ENCODE measurements around the gene ABCC9. TPM values are rescaled to one million over a fixed set of nuclear protein-coding genes. Genes with fewer than 3 reads are reported as not detected.

The ABCC9 gene
- total and polyA plus RNA-seq, 2 experiments from 2014 or later = 12.7 to 44.3 TPM

DNA sequence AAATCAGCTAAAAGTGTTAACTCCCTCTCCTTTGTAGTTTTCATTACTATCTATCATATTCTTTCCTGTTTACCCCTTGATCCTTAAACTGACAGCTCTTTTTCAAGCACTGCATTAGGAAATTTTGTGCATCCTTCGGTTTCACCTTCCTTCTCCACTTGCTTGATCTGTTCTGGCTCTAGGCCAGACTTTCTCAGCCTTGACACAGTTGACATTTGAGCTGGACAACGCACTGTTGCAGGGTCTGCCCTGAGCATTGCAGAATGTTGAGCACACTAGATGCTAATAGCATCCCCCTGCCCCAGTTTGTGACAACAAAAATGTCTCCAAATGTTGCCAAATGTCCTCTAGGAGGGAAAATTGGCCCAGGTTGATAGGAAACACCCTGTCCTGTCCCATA, 91.3 kb downstream of the ABCC9 start:
- H3K27me3 ChIP-seq (replicated peaks; ENCODE audit: insufficient read depth) = no peaks in the 10 kb centered on the region
- no peak for TF ChIP-seq EZH2phosphoT487 (IDR thresholded peaks at IDR 0.05; ENCODE audit: insufficient read depth, low read depth)
- TF ChIP-seq EZH2 (IDR thresholded peaks at IDR 0.05; ENCODE audit: insufficient read depth, poor library complexity, severe bottlenecking) = no peak
- no peak overlapping the region for H3K27ac ChIP-seq
- DNase-seq = no peak
- H3K79me2 ChIP-seq (ENCODE audit: insufficient read depth) = no peaks in the 10 kb centered on the region
- in situ Hi-C loops (cut with MboI) = no loop called here
- no peak overlapping the region for H3K4me2 ChIP-seq (ENCODE audit: unreplicated experiment)
- H3K9me3 ChIP-seq (ENCODE audit: low read depth) = no peaks in the 10 kb centered on the region
- WGBS, 2 experiments (ENCODE audit: low coverage in 1 of 2, low lambda C conversion rate in 2 of 2, missing lambda C conversion rate in 2 of 2) = 85 to 93% methylated on average over 2 of the region's 2 CpGs
- H3F3A ChIP-seq (ENCODE audit: insufficient read depth) = no peaks in the 10 kb centered on the region
- no peak overlapping the region for H2AFZ ChIP-seq
- no peaks in the 10 kb centered on the region for H3K36me3 ChIP-seq (ENCODE audit: low read depth)
- H4K20me1 ChIP-seq (ENCODE audit: insufficient read depth) = no peaks in the 10 kb centered on the region
- no peaks in the 10 kb centered on the region for H3K9me2 ChIP-seq (ENCODE audit: insufficient read depth)
- peaks cover 25% of the 10 kb centered on the region for H3K4me1 ChIP-seq (ENCODE audit: insufficient read depth)
- H3K4me3 ChIP-seq = no peak overlapping the region
- H3K9ac ChIP-seq = no peak overlapping the region

- Histone ChIP-seq H3K4me1 (ENCODE audit: insufficient read depth) (peaks cover 25% of the 10 kb centered on the region), H3K27me3 (replicated peaks; ENCODE audit: insufficient read depth) (no peaks in the 10 kb centered on the region), H3K27ac (no peak overlapping the region), H3K79me2 (ENCODE audit: insufficient read depth) (no peaks in the 10 kb centered on the region), H3K9me3 (ENCODE audit: low read depth) (no peaks in the 10 kb centered on the region), H3F3A (ENCODE audit: insufficient read depth) (no peaks in the 10 kb centered on the region), H4K20me1 (ENCODE audit: insufficient read depth) (no peaks in the 10 kb centered on the region), H3K9me2 (ENCODE audit: insufficient read depth) (no peaks in the 10 kb centered on the region), H3K4me3 (no peak overlapping the region), H3K9ac (no peak overlapping the region), H3K4me2 (ENCODE audit: unreplicated experiment) (no peak overlapping the region), H2AFZ (no peak overlapping the region), H3K36me3 (ENCODE audit: low read depth) (peaks cover 6% of the 10 kb centered on the region)
- 97% methylated on average over 5 of the region's 5 CpGs for WGBS, 2 experiments (ENCODE audit: low coverage in 1 of 2, low lambda C conversion rate in 2 of 2, missing lambda C conversion rate in 2 of 2)
- no peak for DNase-seq
- in situ Hi-C loops (cut with MboI) = no loop called here
- TF ChIP-seq EZH2phosphoT487 (IDR thresholded peaks at IDR 0.05; ENCODE audit: insufficient read depth, low read depth) = no peak
- no peak for TF ChIP-seq EZH2 (IDR thresholded peaks at IDR 0.05; ENCODE audit: insufficient read depth, poor library complexity, severe bottlenecking)
Observed at GRCh38 chr12:21848192-21848591, 93.0 kb downstream of the ABCC9 start.

GRCh38 chr12:21843795-21844194, 97.4 kb downstream of the ABCC9 start:
- H3F3A ChIP-seq (ENCODE audit: insufficient read depth) = no peaks in the 10 kb centered on the region
- in situ Hi-C loops (cut with MboI) = no loop called here
- no peaks in the 10 kb centered on the region for H3K4me1 ChIP-seq (ENCODE audit: insufficient read depth)
- H3K9me3 ChIP-seq (ENCODE audit: low read depth) = no peaks in the 10 kb centered on the region
- no peak overlapping the region for H3K4me2 ChIP-seq (ENCODE audit: unreplicated experiment)
- TF ChIP-seq EZH2 (IDR thresholded peaks at IDR 0.05; ENCODE audit: insufficient read depth, poor library complexity, severe bottlenecking) (no peak), EZH2phosphoT487 (IDR thresholded peaks at IDR 0.05; ENCODE audit: insufficient read depth, low read depth) (no peak)
- no peaks in the 10 kb centered on the region for H4K20me1 ChIP-seq (ENCODE audit: insufficient read depth)
- H3K9me2 ChIP-seq (ENCODE audit: insufficient read depth) = no peaks in the 10 kb centered on the region
- WGBS, 2 experiments (ENCODE audit: low coverage in 1 of 2, low lambda C conversion rate in 2 of 2, missing lambda C conversion rate in 2 of 2) = 96 to 97% methylated on average over 2 of the region's 2 CpGs
- no peak for DNase-seq
- no peaks in the 10 kb centered on the region for H3K27me3 ChIP-seq (replicated peaks; ENCODE audit: insufficient read depth)
- no peaks in the 10 kb centered on the region for H3K79me2 ChIP-seq (ENCODE audit: insufficient read depth)
- no peak overlapping the region for H3K9ac ChIP-seq
- H3K4me3 ChIP-seq = no peak overlapping the region
- peaks cover 10% of the 10 kb centered on the region for H3K36me3 ChIP-seq (ENCODE audit: low read depth)
- H2AFZ ChIP-seq = no peak overlapping the region
- no peak overlapping the region for H3K27ac ChIP-seq

DNA sequence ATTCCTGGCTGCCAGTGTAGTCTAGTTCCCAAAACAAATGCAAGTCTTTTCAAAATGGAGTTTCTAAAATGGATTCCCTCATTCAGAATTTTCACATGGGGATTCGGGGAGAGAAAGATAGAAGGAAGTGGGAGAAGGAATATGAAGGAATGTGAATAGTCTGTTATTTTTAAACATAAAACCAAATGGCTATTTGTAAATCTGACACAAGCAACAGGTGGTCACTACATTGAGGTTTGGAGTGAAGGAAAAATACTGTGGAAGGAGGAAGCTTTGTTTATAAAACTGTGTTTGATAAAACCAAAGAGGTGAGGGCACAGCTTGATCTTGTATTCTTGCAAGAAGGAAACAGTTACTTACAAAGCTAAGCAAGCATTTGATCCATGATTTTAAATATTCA, 101.5 kb downstream of the ABCC9 start:
- 88 to 94% methylated on average over 1 of the region's 1 CpG for WGBS, 2 experiments (ENCODE audit: low coverage in 1 of 2, low lambda C conversion rate in 2 of 2, missing lambda C conversion rate in 2 of 2)
- Histone ChIP-seq H3K9me3 (ENCODE audit: low read depth) (no peaks in the 10 kb centered on the region), H2AFZ (no peak overlapping the region), H3K27me3 (replicated peaks; ENCODE audit: insufficient read depth) (no peaks in the 10 kb centered on the region), H3K9me2 (ENCODE audit: insufficient read depth) (no peaks in the 10 kb centered on the region), H3K4me2 (ENCODE audit: unreplicated experiment) (no peak overlapping the region), H3K9ac (no peak overlapping the region), H3K79me2 (ENCODE audit: insufficient read depth) (no peaks in the 10 kb centered on the region), H3K4me3 (no peak overlapping the region), H4K20me1 (ENCODE audit: insufficient read depth) (no peaks in the 10 kb centered on the region), H3K4me1 (ENCODE audit: insufficient read depth) (no peaks in the 10 kb centered on the region), H3K27ac (no peak overlapping the region), H3F3A (ENCODE audit: insufficient read depth) (no peaks in the 10 kb centered on the region), H3K36me3 (ENCODE audit: low read depth) (peaks cover 18% of the 10 kb centered on the region)
- no peak for DNase-seq
- in situ Hi-C loops (cut with MboI) = no loop called here
- TF ChIP-seq EZH2phosphoT487 (IDR thresholded peaks at IDR 0.05; ENCODE audit: insufficient read depth, low read depth) (no peak), EZH2 (IDR thresholded peaks at IDR 0.05; ENCODE audit: insufficient read depth, poor library complexity, severe bottlenecking) (no peak)

GRCh38 chr12:21837847-21838246, 103.4 kb downstream of the ABCC9 start:
- H3K27me3 ChIP-seq (replicated peaks; ENCODE audit: insufficient read depth) = no peaks in the 10 kb centered on the region
- in situ Hi-C loops (cut with MboI) = no loop called here

More at GRCh38 chr12:21837847-21838246, 103.4 kb downstream of the ABCC9 start:
- no peak for TF ChIP-seq EZH2 (IDR thresholded peaks at IDR 0.05; ENCODE audit: insufficient read depth, poor library complexity, severe bottlenecking)
- no peak for TF ChIP-seq EZH2phosphoT487 (IDR thresholded peaks at IDR 0.05; ENCODE audit: insufficient read depth, low read depth)
- H3K9me3 ChIP-seq (ENCODE audit: low read depth) = no peaks in the 10 kb centered on the region
- H3K36me3 ChIP-seq (ENCODE audit: low read depth) = peaks cover 15% of the 10 kb centered on the region
- H3K79me2 ChIP-seq (ENCODE audit: insufficient read depth) = no peaks in the 10 kb centered on the region
- H2AFZ ChIP-seq = no peak overlapping the region
- no peak overlapping the region for H3K9ac ChIP-seq
- no peaks in the 10 kb centered on the region for H3K9me2 ChIP-seq (ENCODE audit: insufficient read depth)
- WGBS, 2 experiments (ENCODE audit: low coverage in 1 of 2, low lambda C conversion rate in 2 of 2, missing lambda C conversion rate in 2 of 2) = 66 to 83% methylated on average over 2 of the region's 2 CpGs
- no peak overlapping the region for H3K4me3 ChIP-seq
- H3K4me1 ChIP-seq (ENCODE audit: insufficient read depth) = peaks cover 2% of the 10 kb centered on the region
- H3K27ac ChIP-seq = no peak overlapping the region
- H3K4me2 ChIP-seq (ENCODE audit: unreplicated experiment) = no peak overlapping the region
- DNase-seq = no peak
- peaks cover 4% of the 10 kb centered on the region for H3F3A ChIP-seq (ENCODE audit: insufficient read depth)
- H4K20me1 ChIP-seq (ENCODE audit: insufficient read depth) = no peaks in the 10 kb centered on the region

All from GM23248 (cell line).